Right forelimb (tissue), 1 donor: ENCODE data around the gene MYO18B.

ENCODE experiments used
- DNase-seq: peaks from one replicate; pipeline ENCODE4 v3.0.0-alpha.2; 2018

MYO18B gene

DNA sequence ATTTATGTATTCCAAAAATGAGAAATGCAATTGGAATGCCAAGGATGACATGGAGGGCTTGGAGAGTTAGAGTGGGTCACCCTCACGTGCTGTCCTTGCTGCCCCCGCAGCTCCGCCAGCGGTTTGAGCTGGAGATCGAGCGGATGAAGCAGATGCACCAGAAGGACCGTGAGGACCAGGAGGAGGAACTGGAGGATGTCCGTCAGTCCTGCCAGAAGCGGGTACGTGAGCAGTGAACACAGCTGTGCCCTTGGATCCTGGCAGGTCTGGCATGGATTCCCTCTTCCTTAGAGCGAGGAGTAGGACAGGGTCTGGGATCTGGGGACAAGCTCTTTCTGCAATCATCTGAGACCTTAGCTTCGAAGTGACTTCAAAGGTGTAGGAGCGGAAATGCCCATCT is 166.2 kb downstream of the MYO18B start:
- no peak for DNase-seq

GRCh38 chr22:25908755-25909154 is 166.8 kb downstream of the MYO18B start:
- DNase-seq: no peak

GRCh38 chr22:25909614-25910387 is 167.8 kb downstream of the MYO18B start:
- no peak for DNase-seq

DNA sequence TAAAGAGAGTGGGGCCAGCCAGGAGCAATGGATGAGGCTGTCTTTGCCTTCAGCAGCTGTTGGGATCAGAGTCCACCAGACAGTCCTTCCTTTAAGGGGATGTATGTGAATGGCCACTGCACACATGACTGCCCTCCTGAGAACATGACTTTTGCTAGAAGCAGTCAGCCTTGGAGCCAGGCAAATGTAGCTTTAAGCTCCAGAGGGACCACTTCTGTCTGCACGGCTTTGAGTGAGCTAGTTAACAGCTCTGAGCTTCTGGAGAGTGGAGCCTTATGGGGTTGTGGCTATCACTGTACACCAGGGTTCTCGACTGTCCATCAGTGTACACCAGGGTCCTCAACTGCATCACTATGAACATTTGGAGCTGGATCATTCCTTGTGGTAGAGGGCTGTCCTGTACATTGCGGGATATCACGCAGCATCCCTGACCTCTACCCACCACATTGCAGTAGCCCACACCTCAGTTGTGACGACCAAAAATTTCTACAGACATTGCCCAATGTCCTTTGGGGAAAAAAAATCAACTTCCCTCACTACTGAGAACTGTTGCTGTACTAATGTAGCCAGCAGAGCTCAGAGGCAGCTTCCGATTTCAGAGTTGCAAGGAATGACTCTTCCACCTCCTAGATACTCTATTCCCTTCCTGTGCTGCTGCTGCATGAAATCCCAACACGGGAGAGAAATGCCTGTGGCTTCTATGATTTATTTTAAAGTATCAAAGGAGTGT is 169.4 kb downstream of the MYO18B start:
- DNase-seq: no peak

GRCh38 chr22:25919452-25919851 is 177.5 kb downstream of the MYO18B start:
- DNase-seq: no peak

GRCh38 chr22:25922141-25922540 is 180.2 kb downstream of the MYO18B start:
- DNase-seq: no peak

DNA sequence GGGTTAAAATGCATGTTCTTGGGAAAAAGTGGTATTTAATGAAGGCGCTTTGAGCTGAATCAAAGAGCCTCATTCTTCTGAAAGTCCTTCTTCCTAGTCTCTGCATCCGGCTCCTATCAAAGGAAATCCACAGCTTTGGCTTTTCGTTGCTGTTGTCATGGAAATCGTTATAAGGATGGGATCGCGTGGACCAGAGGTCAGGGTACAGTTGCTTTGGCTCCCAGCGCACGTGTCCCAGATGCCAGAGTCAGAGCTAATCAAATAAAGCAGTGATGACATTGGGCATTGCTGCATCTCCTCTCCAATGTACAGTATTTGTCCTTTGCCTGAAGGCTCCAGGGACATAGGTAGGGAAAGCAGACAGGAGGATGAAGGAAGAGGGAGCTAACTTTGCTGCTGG is 181.9 kb downstream of the MYO18B start:
- DNase-seq: no peak

- DNase-seq: no peak
Measured at GRCh38 chr22:25928038-25928437, 186.1 kb downstream of the MYO18B start.

GRCh38 chr22:25929321-25929878 is 187.4 kb downstream of the MYO18B start:
- no peak for DNase-seq

GRCh38 chr22:25930083-25930482 is 188.1 kb downstream of the MYO18B start:
- no peak for DNase-seq

GRCh38 chr22:25930788-25931310 is 188.9 kb downstream of the MYO18B start:
- DNase-seq: no peak

DNA sequence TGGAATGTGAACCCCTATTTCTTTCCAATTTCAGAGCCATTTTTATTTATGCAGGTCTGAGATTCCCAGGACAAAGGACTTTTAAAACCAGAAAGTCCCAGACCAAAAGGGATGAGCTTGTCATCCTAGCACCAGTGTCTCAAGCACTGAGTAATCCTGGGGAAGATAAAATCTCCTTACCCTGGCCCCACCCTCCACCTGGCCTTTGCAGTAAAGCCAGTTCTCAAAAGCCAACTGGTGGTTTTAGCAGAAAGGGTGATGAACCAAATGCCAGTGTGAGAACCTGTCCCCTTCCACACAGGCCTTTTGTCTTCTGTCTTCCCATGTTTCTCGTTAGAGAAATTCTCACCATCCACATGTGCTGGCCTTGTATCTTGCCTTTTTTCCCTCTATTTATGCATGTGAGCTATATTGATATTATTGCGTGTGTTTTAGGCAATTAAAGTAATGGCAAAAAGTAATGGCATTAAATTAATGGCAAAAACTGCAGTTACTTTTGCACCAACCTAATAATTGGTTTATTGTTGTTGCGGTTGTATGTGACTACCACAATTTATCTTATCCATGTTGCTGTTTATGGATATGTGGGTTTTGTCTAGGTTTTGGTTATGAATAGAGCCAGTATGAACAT is 191.3 kb downstream of the MYO18B start:
- DNase-seq: no peak

DNA sequence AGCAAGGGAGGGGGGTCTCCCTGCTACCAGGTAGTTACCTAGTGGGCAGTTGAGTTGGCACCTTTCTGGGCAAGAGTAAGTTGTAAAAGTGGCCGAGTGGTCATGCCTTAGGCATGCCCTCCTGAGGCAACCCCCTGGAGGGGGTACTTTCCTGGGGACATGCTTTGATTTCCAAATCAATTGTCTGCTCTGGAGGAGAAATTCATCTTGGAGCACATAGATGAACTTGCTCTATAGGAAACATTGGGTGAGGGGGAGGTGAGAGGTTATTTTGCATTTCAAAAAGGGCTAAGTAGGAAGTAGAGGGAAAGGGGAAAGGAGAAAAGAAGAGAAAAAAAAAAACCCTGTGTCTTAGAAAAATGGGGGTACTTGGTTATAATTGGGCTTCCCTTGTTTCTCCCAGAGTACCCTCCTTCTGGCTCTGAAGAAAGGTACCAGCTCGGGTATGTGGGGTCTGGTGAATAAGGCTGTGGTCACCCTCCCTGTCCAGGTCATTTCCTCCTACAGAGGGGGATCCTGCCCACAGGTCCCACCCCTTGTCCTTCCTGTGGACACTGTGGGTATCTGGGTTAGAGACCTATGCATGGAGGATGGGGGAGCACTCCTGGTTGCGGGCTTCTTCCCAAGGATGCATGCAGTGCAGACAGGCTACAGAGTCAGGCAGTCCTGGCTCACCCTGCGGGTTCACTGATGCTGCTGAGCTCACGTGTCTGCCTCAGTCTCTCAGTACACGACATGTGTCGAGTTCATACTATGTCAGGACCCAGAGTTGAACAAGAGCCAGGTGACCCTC is 193.5 kb downstream of the MYO18B start:
- no peak for DNase-seq

DNA sequence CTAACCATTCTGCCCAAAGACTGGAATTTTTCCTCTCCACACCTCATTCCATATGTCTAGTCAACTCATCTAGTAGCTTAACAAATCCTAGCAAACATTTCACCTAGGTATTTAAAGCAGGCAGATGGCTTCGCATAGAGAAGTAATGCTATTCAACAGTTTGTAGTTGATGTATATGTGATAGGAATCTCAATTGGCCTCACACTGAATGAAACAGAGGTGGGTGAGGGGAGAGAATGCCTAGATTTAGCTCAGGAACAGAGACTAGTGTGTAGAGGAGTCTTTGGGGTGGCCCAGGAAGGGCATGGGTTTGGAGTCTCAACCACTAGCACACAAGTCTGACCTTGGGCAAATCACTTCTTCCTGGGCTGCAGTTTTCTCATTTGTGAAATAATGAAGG is 196.2 kb downstream of the MYO18B start:
- no peak for DNase-seq

GRCh38 chr22:25939384-25939783 is 197.4 kb downstream of the MYO18B start:
- no peak for DNase-seq

- DNase-seq: no peak
Measured at GRCh38 chr22:25940479-25940878, 198.5 kb downstream of the MYO18B start.

- no peak for DNase-seq
Measured at GRCh38 chr22:25941365-25941960, 199.5 kb downstream of the MYO18B start.

GRCh38 chr22:25942115-25942855 is 200.3 kb downstream of the MYO18B start:
- no peak for DNase-seq

- DNase-seq: peak; percentile 55
Measured at GRCh38 chr22:25942856-25943411, 200.9 kb downstream of the MYO18B start.

DNA sequence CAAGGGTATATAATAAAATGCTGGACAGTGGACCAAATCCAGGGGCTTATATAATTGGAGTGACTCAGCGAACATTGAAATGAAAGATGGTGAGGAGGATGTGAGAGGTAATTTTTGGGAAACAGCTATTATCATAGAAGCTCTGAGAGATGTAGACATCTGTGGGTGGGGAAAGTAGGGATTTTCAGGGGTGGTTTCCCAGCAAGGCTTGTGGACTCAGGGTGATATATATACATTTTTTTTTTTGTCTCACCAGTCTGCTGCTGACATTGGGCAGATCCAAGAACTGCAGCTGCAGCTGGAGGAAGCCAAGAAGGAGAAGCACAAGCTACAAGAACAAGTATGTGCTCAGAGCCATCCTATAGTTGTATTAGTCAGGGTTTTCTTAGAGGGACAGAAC is 208.1 kb downstream of the MYO18B start:
- DNase-seq: no peak

DNA sequence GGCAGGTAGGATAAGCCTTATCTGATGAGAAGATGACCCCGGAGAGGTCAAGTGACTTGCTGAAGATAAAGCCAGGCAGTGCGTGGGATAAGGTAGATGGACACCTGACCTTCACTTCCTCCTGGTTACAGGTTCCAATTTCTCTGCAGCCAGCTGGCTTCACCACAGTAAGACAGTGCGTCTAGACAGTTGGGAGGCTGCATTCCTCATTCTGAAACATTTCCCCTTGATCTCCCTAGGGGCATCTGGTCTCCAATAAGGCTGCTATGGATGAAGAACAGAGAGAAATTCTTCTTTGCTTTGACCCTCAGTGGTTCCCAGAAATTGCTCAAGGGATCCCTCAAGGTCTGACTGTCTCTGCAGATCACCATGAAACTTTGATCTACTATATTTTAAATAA is 211.3 kb downstream of the MYO18B start:
- DNase-seq: no peak
